ENCODE measurements around the gene TBC1D10A.

The TBC1D10A gene

GRCh38 chr22:30304495-30305244 is 22.1 kb downstream of the TBC1D10A start:
- Histone ChIP-seq H3K9me3 (ENCODE audit: severe bottlenecking) (no peaks in the 10 kb centered on the region), H3K27me3 (ENCODE audit: insufficient read depth, poor library complexity, severe bottlenecking) (no peaks in the 10 kb centered on the region), H3K27ac (ENCODE audit: poor library complexity, severe bottlenecking) (peak overlapping the region; percentile 85), H3K4me1 (ENCODE audit: insufficient read depth, poor library complexity, severe bottlenecking) (peaks cover 50% of the 10 kb centered on the region), H3K36me3 (ENCODE audit: low read depth) (peaks cover 17% of the 10 kb centered on the region), H3K4me3 (ENCODE audit: severe bottlenecking) (no peak overlapping the region)
- DNase-seq (ENCODE audit: low spot score), result no peak
- peak; percentile 40 for ATAC-seq (ENCODE audit: low read depth)
- TF ChIP-seq, protein P1, sequence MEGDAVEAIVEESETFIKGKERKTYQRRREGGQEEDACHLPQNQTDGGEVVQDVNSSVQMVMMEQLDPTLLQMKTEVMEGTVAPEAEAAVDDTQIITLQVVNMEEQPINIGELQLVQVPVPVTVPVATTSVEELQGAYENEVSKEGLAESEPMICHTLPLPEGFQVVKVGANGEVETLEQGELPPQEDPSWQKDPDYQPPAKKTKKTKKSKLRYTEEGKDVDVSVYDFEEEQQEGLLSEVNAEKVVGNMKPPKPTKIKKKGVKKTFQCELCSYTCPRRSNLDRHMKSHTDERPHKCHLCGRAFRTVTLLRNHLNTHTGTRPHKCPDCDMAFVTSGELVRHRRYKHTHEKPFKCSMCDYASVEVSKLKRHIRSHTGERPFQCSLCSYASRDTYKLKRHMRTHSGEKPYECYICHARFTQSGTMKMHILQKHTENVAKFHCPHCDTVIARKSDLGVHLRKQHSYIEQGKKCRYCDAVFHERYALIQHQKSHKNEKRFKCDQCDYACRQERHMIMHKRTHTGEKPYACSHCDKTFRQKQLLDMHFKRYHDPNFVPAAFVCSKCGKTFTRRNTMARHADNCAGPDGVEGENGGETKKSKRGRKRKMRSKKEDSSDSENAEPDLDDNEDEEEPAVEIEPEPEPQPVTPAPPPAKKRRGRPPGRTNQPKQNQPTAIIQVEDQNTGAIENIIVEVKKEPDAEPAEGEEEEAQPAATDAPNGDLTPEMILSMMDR (IDR thresholded peaks at IDR 0.05; ENCODE audit: poor library complexity, severe bottlenecking), result no peak

DNA sequence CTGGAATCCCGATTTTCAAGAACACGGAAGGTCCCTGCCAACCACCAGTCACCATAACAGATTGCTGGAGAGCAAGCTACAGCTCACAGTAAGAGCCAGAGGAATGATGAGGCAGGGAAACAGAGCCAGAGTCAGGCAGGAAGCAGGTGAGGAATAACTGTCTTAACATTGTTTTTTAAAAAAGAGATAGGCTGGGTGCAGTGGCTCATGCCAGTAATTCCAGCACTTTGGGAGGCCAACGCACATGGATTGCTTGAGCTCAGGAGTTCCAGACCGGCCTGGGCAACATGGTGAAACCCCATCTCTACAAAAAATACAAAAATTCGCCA is 24.0 kb downstream of the TBC1D10A start:
- ATAC-seq (ENCODE audit: low read depth), result no peak
- Histone ChIP-seq H3K4me3 (ENCODE audit: severe bottlenecking) (no peak overlapping the region), H3K36me3 (ENCODE audit: low read depth) (peaks cover 28% of the 10 kb centered on the region), H3K9me3 (ENCODE audit: severe bottlenecking) (no peaks in the 10 kb centered on the region), H3K4me1 (ENCODE audit: insufficient read depth, poor library complexity, severe bottlenecking) (peaks cover 50% of the 10 kb centered on the region), H3K27ac (ENCODE audit: poor library complexity, severe bottlenecking) (peak overlapping the region; percentile 85), H3K27me3 (ENCODE audit: insufficient read depth, poor library complexity, severe bottlenecking) (no peaks in the 10 kb centered on the region)
- TF ChIP-seq, protein P1 (IDR thresholded peaks at IDR 0.05; ENCODE audit: poor library complexity, severe bottlenecking), result no peak
- no peak for DNase-seq (ENCODE audit: low spot score)

DNA sequence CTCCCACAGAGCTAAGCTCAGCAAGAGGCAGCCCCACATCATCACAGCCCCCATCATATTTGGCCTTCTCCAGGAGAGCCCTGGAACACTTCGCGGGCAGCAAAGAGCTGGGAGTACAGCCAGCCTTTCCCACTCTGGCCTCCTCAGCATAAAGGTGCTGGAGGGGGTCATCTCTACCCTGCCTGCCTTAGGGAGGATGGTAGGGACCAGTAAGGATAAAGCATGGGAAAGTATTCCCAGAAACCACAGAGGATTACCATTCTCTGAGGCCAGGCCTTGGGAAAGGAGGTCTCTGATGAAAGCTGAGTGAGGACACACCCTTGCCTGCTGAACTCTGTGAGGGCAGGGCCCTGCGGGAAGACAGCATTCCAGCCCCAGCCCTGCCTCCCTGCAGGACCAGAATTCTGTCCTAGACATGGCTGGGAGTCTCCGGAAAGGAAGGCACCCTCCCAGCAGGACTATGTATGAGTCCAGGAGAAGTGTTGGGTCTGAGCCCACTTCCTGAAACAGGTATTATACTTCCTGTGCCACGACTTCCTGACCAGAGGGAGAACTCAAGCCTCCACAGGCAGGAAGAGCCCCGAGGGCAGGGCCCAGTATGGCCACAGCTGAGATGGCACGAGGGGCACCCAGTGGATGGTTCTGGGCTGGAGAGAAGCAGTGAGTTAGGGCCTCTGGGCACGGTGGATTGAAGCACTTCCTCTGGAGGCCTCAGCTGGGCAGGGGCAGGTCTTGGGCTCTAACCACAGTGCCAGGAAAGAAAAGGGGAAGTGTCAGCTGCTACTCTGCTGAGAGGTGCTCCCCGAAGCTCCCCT is 24.5 kb downstream of the TBC1D10A start:
- Histone ChIP-seq H3K4me3 (ENCODE audit: severe bottlenecking) (no peak overlapping the region), H3K27me3 (ENCODE audit: insufficient read depth, poor library complexity, severe bottlenecking) (no peaks in the 10 kb centered on the region), H3K4me1 (ENCODE audit: insufficient read depth, poor library complexity, severe bottlenecking) (peaks cover 50% of the 10 kb centered on the region), H3K27ac (ENCODE audit: poor library complexity, severe bottlenecking) (peak overlapping the region; percentile 85), H3K36me3 (ENCODE audit: low read depth) (peaks cover 33% of the 10 kb centered on the region), H3K9me3 (ENCODE audit: severe bottlenecking) (no peaks in the 10 kb centered on the region)
- ATAC-seq (ENCODE audit: low read depth) (peak; percentile 80), DNase-seq (ENCODE audit: low spot score) (no peak)
- TF ChIP-seq, protein P1 (IDR thresholded peaks at IDR 0.05; ENCODE audit: poor library complexity, severe bottlenecking), result no peak

DNA sequence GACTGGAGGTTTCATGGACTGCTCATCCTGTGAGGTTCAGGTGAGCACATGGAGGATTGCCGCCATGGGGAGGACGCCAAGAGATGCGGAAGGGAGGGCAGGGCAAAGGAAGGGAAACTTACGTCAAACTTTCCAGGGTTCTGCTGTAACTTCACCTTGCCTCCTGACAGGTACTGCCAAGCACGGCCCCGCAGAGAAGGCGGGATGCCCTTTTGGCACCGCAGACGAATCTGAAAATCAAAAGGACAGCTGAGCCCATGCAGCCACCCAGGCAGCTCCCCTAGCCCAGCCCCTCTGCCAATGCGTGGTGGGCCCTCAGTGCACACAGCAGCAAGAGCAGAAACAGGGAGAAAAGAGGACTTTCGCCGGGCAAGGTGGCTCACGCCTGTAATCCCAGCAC is 27.4 kb downstream of the TBC1D10A start:
- Histone ChIP-seq H3K36me3 (ENCODE audit: low read depth) (peaks cover 45% of the 10 kb centered on the region), H3K4me3 (ENCODE audit: severe bottlenecking) (no peak overlapping the region), H3K27me3 (ENCODE audit: insufficient read depth, poor library complexity, severe bottlenecking) (no peaks in the 10 kb centered on the region), H3K4me1 (ENCODE audit: insufficient read depth, poor library complexity, severe bottlenecking) (peaks cover 26% of the 10 kb centered on the region), H3K9me3 (ENCODE audit: severe bottlenecking) (no peaks in the 10 kb centered on the region), H3K27ac (ENCODE audit: poor library complexity, severe bottlenecking) (no peak overlapping the region)
- ATAC-seq (ENCODE audit: low read depth), result no peak
- TF ChIP-seq, protein P1 (IDR thresholded peaks at IDR 0.05; ENCODE audit: poor library complexity, severe bottlenecking), result no peak
- no peak for DNase-seq (ENCODE audit: low spot score)

Measured in RWPE2 (cell line).